ENCODE results near the gene USE1. TPM values are rescaled to one million over a fixed set of nuclear protein-coding genes. Genes with fewer than 3 reads are reported as not detected.

Gene USE1
- total RNA-seq, 1 donor from 2014 or later, result 13.2 TPM

- DNase-seq, result no peak
Observed at GRCh38 chr19:17235971-17236777, 21.0 kb downstream of the USE1 start.

DNA sequence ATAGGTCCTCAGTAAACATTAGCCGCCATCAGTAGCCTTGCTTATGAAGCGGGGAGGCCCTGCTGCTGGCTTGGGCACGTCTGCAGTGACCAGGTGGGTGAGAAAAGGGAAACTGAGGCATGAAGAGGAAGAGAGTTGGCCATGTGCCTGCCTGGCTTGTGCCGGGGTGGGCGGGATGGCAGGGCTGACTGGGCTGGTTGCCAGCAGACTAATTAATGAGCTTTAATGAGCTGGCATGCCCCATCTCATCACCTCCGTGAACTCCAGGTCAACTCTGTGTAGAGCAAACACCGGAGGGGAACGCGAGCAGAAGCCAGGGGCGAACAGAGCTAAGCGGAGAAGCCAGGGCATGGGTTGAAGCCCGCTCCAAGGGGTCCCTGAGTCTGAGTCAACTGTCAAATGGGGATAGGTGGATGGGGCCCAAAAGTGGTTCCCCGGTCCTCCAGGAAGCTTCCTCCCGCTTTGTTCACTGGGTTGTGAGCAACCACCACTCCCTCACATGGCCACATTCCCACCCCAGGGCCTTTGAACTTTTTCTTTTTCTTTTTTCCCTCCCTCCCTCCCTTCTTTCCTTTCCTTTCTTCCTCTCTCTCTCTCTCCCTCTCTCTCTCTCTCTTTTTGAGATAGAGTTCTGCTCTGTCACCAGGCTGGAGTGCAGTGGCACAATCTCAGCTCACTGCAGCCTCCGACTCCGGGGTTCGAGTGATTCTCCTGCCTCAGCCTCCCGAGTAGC lies 21.8 kb downstream of the USE1 start:
- DNase-seq, result no peak

DNA sequence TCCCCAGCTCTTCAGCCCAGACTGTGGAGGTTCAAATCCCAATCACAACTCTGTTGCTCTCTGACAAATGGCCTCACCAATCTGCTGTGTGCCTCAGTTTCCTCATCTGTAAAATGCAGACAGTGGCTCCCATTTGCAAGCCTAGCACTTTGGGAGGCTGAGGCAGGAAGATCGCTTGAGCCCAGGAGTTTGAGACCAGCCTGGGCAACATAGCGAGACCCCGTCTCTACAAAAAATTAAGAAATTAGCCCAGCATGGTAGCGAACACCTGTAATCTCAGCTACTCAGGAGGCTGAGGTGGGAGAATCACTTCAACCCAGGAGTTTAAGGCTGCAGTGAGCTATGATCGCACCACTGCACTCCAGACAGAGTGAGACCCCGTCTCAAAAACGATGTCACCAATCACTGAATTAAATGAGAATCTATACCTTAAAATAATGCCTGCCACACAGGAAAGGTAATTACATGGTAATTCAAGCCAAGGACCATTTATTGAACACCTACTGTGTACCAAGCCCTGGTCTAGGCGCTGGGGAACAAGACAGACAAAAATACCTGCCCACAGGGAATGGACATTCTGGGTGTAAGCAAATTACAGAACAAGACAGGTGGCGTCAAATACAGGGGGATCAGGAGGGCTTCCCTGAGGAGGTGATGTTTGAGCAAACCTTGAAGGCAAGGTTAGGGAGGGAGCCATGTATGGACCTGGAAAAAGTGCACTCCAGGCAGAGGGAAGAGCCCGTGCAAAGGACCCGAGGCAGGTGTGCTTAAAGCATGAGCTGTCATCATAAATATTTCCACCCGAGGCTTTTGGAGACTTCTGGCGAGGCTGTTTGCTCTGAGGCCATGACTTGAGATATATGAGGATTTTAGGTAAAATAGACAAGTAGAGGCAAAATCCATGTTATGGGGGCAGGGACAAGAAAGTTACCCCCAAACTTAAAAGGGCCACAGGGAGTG lies 22.9 kb downstream of the USE1 start:
- no peak for DNase-seq

DNA sequence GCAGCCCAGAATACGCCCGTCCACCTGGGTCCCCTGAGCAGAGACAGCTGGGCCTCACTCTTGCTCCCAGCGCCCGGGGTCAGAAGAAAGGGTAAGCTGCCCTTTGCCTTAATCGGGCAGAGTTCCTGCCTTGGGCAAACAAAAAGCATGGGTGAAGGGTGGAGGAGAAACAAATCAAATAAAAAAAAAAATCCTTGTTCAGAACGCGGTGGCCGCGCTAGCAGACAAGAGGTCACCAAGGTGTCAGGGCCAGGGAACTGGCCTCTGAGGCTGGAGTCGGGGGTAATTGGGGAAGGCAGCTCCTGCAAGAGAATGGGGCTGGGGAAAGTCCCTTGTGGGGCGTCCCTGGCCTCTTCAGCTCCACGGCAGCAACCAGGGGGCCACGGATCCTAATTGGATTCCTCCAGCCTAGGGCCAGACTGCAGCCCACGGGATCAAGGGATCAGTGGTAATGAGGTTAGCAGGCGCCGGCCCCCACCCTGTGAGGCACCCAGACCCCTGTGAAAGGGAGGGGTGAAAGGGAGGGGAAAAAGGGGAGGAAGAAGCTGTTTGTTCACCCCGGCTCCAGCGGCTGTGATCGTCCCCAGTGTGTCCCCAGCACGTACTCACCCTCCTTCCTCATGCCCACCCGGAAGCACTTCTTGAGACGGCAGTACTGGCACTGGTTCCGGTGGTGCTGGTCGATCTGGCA lies 25.1 kb downstream of the USE1 start:
- DNase-seq, result no peak

DNA sequence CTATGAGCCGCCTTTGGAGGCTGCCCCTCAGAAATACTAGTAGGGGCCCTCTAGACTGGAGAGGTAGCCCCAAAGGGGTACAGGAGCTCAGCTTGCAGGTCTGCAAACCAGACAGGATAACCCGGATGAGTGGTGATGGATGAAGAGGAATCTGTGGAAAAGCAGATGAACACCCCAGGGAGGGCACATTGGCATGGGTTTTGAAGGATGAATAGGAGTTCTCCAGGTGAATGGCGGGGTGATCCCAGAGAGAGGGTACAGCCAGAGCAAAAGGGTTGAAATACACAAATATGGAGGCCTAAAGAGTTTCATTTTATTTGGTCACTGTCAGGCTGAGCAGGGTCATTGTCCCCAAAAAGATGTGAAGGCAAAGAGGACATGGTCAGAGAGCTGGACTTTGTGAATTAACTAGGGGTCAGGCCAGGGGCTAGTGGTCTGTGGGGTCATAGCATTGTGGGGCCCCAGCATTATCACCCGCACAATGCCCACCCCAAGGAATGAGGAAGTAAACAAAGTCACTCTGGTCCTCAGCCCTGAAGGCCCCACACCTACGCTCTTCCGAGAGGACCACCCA lies 25.8 kb downstream of the USE1 start:
- DNase-seq, result no peak

DNA sequence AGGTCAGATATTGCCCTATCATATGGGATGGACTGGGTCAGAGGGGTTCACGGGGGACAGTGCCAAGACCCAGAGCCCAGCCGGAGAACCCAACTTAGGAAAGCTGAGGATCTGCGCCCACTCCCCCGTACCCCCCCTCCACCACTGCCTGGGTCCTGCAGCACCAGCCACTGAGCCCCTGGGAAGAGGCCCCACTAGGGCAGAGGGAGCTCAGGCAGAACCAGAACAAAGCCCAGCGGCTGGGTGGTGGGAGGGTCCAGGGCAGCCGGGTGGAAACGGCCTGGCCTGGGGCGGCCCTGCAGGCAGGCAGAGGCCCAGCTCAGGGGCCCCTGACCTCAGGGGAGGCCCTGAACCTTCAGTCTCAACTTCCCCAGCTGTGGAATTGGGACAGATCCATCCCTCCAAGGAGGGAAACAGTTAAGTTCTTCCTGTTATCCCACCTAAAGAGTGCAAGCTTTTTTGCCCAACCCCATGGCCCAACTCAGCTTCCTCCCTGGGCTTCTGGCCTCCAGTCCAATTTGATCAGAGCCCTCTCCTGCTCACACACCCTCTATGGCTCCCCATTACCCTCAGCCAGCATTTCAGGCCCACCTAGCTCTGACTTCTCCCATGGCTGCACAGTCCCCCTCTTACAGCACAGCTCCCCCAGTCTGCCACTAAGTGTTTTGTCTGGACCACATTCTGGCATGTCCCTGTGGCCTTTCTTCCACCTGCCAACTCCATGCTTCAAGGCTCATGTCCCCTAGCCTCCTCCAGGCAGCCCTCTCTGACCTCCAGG lies 27.5 kb downstream of the USE1 start:
- no peak for DNase-seq

- DNase-seq, result no peak
Observed at GRCh38 chr19:17243211-17243829, 28.2 kb downstream of the USE1 start.

GRCh38 chr19:17243830-17244617 lies 28.9 kb downstream of the USE1 start:
- no peak for DNase-seq

GRCh38 chr19:17244618-17245534 lies 29.7 kb downstream of the USE1 start:
- DNase-seq, result no peak

GRCh38 chr19:17245535-17245984 lies 30.4 kb downstream of the USE1 start, which contains the start of gene NR2F6:
TSS of gene NR2F6 (minus strand) at chr19:17245919. CDS start at chr19:17245220, 699 bp downstream.
- DNase-seq, result no peak

DNA sequence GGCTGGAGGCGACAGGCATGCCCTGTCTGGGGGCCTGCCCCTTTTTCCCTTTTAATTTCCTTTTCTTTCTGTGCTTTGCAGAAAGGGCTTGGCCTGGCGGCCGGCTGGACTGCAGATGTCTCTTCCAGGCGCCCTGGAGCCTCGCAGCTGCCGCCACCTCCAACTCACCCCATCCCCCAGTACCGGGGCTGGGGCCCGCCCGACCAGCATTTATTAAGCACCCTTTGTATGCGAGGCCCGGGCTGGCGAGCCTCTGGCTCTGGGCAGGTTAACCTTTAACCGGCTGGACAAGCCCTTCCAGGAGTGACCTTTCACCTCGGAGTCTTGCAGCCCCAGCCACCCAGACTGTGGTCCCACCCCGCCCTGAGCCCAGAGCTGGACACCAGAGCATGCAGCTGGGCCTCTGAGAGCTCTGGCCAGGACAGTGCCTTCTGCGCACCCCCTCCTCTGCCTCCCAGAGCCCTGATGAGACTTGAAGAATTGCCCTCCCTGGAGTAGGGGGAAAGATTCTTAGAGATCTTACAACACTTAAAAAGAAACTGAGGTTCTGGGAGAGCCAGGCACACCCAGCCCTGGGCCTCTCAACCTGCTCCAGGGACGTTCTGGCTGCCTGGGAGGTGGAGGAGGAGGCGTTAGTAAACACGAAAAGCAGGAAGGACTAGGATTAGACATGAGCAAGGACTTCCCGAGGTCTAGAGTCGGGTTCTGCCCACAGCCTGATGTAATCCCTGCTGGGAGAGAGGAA lies 31.7 kb downstream of the USE1 start:
- no peak for DNase-seq

DNA sequence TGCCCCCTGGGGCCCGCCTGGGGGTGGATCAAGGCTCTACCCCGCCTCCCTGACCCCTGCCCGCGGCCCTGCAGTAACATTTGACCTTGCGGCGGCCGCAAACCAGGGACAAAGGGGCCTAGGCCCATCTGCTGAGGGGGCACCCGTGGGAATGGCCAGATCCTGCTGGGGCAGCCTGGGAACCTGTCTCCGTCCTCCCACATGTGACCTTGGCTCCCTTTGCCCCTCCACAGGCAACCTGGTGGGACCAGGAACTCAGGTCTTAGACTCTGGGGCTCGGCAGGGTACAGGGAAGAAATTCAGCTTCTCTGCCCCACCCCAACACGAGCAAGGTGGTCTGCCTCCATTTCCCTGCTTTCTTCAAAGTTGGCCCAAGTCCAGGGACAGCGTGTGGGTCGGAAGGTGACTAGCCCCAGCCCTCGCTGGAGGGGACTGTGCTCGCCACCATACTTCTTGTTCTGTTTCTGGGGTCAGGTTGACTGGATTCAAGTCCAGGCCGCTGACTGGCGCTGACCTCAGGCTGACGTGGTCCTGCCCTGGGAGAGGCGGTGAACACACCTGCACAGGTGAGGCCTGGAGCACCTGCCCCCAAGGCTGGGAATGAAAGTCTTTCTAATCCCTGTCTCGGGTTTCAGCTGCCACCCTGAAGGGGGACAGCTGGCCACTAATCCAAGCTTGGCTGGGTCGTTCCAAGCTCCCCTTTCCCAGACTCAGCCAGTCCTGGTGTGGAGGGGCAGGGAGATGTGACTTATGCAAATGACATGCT lies 33.0 kb downstream of the USE1 start:
- no peak for DNase-seq

GRCh38 chr19:17249887-17250548 lies 34.9 kb downstream of the USE1 start:
- DNase-seq, result no peak

DNA sequence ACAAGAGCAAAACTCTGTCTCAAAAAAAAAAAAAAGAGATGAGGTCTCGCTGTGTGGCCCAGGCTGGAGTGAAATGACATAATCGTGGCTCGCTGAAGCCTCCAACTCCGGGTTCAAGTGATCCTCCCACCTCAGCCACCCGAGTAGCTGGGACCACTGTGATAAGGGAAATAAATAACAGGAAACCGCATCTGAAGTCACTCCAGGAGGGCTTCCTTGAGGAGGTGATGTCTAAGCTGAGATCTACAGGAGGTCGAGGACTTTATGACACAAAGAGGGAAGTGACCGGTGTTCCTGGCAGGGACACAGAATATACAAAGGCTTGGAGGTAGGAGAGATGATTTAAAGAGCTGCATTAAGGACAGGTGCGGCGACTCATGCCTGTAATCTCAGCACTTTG lies 39.5 kb downstream of the USE1 start:
- DNase-seq, result no peak

DNA sequence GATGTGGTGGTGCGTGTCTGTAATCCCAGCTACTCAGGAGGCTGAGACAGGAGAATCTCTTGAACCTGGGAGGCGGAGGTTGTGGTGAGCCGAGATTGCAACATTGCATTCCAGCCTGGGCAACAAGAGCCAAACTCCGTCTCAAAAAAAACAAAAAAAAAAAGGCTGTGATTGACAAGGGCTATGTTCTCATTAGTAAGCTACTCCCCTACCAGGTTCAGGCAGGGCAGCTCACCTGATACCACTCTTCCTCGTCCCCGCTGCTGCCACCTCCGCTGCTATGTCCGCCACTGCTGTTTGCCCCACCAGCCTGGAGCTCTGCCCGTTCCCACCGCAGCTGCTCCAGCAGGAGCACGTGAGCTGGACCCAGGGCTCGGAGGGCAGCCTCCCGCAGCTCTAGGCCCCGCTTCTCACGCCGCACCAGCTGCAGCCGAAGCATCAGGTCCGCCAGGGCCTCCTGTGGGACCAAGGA lies 40.0 kb downstream of the USE1 start:
- no peak for DNase-seq

DNA sequence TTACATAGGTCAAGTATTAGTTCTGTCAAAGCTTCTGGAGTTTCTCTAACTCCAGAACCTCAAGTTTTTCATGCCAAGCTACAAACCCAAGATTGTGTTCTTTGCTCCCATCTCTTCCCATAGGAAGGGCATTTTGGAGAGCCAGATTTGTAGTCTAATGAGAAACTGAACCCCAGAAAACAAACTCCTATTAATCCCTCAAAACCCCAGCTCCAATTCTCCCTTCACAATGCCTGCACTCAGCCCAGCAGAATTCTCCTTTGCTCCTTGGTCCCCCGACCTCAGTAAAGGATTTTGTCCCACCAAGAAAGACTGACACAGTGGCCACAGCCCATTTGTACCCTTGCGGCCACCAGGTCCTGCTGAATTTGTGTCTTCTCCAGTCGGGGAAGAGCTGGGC lies 41.0 kb downstream of the USE1 start:
- no peak for DNase-seq

Data from skin of body (tissue), 2 donors.